Inflammatory macrophage (primary cell): Measurements from ENCODE around the gene KRTAP5-7.
"Not testable (repeated sequence)": the region's sequence is repeated elsewhere in the genome, so short reads cannot be mapped to it uniquely, and the experiment has no call there.

ENCODE experiments used
- DNase-seq, 2 donors: peaks; one replicate each; pipeline ENCODE4 v3.0.0-alpha.2; 2020 to 2022

Gene KRTAP5-7

DNA sequence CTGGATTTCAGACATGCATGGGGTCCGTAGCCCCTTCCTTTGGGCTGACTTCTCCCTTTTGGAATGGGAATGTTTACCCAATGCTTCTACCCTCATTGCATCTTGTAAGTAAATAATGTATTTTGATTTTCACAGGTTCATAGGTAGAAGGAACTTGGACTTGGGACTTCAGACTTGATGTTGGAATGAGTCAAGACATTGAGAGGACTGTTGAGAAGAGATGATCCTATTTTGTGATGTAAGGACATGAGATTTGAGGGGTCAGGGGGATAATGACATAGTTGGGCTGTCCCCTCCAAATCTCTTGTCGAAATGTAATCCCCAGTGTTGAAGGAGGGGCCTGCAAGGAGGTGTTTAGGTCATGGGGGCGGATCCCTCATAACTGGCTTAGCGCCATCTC is 37.4 kb downstream of the KRTAP5-7 start:
- no peak for DNase-seq

GRCh38 chr11:71565263-71565662 is 38.2 kb downstream of the KRTAP5-7 start, which contains the start of gene KRTAP5-10:
TSS of gene KRTAP5-10 (plus strand) at chr11:71565563. CDS start at chr11:71565588, 25 bp downstream.
- DNase-seq: no peak

DNA sequence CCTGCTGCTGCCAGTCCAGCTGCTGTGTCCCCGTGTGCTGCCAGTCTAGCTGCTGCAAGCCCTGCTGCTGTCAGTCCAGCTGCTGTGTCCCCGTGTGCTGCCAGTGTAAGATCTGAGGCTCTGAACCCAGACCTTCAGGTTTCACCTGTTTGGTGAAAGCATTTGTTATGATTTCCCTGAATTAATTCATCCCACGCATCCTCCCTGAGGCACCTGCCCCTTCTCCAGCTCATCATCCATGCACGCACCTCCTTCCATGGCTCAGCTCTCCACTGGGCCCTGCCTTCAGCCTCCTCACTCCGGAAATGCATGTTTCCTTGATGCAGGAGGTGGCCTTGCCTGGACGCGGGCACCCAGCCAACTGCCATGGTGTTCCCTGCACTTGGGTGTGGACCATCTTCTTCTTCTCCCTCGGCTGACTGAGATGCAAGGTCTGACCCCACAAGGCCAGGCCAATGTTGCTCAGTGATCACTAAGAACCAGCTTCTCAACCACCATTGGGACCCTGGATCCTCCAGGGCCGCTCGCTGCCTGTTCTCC is 39.1 kb downstream of the KRTAP5-7 start:
- no peak for DNase-seq

DNA sequence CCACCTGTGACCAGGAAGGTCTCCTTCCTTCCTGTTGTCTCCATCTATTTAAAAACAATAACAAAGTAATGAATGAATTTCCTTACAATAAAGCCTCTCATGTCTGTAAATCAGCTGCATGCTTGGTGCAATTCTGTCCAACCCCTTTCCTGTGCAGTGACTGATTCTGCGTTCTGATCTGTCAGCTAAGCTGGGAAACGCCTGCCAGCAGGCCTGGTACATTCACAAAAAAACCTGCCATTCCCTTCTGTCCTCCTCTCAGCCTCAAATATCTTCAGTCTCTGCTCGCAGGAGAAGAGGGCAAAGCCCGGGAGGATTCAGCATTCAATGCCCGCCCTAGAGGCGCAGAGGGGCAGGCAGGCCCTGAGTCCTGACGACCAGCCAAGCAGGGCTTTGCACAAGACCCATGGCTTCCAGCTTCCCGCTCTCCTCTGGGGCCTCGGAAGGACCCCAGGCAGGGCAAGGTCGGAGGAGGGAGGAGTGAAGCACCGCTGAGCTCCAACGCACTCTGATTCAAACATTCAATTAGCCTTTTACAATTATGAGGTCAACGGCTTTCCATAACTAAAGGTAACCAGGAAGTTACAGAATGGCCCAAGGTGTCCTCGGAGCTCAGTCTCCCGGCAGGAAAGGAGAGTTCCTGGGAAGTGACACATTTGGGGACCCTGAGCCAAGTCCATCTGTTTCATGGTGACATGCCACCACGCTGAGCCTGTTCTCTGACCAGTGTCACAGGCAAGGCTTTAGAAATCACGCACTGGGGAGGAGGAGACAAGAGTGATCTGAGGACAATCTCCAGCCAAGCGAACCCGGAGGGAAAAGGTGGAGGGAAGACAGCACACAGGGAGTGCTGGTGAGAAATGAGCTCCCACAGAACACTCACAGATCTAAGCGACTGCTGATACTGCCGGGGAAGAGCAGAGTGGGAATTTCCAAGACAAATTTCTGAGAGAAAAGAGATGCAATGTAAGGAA is 39.8 kb downstream of the KRTAP5-7 start:
- DNase-seq: not testable (repeated sequence)

GRCh38 chr11:71567633-71568032 is 40.6 kb downstream of the KRTAP5-7 start:
- DNase-seq: not testable (repeated sequence)

DNA sequence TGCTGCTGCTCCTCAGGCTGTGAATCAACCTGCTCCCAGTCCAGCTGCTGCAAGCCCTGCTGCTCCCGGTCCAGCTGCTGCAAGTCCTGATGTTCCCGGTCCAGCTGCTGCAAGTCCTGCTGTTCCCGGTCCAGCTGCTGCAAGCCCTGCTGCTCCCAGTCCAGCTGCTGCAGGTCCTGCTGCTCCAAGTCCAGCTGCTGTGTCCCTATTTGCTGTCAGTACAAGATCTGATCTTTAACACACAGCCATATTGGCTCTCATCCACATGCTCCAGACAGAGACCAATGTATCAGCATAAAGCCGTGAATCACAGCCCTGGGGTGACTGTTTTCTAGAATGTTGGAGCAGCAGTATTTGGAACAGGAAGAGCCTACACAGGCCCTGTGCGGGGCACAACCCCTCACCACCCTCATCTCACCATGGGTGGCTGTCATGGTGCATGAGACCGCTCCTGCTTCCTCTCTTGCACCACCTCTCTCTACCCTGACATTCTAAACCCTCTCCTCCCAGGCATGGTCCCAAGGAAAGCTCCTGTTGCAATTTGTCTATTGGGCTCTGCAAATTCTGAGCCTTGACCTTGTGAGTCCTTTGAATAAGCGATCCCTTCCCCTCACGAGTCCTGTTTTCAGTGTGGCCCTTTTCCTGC is 41.8 kb downstream of the KRTAP5-7 start:
- DNase-seq: peak in 1 of 2 donors; percentile 17

- DNase-seq: not testable (repeated sequence)
Measured at GRCh38 chr11:71571101-71571850, 44.2 kb downstream of the KRTAP5-7 start.

DNA sequence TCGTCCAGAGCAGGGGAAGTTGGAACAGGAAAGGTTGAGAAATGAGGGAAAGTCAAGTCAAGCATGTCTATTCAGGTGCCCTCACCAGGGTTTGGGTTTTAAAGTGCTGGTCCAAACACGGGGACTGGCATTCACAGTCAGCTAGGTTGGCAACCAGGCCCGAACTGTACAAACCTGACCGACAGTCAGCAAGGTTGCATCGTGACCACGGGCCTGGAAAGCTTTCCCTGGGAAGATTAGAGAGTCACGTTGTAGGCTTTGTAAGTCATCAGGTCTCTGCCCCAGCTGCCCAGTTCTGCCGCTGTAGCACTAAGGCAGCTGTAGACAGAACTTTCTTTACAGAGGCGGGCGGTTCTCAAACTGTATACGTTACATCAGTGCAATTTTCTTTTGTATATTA is 45.7 kb downstream of the KRTAP5-7 start:
- DNase-seq: no peak

GRCh38 chr11:71574418-71574817 is 47.4 kb downstream of the KRTAP5-7 start:
- DNase-seq: no peak

DNA sequence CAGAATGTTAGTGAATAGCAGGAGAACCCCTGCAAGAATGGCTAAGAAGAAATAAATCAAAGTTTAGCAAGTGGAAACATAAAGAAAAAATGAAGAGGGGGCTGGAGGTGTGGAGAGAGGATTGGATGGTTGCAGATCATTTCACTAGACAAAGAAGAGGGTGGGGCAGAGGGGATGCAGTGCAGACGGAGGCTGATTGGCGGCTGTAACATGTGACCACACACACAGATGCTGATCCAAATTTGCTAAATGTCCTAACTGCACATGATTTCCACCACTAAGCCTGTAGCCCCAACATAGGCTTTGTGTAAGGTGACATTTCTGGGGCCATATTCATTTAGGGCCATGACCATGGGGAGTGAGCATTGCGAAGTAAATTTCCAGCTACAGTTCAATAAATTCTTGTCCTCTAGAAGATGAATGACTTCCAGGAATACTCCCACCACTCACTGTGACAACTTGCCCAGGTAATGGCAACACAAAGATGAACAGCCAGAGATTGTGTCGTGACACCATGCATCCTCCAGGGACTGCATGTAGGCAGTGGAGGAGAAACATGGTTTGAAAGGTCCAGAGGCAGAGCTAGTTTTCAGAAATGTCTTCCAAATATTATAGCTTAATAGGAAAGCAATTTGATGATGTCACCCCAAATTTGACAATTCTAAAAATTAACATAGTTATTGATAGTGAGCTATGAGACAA is 48.8 kb downstream of the KRTAP5-7 start:
- DNase-seq: no peak

DNA sequence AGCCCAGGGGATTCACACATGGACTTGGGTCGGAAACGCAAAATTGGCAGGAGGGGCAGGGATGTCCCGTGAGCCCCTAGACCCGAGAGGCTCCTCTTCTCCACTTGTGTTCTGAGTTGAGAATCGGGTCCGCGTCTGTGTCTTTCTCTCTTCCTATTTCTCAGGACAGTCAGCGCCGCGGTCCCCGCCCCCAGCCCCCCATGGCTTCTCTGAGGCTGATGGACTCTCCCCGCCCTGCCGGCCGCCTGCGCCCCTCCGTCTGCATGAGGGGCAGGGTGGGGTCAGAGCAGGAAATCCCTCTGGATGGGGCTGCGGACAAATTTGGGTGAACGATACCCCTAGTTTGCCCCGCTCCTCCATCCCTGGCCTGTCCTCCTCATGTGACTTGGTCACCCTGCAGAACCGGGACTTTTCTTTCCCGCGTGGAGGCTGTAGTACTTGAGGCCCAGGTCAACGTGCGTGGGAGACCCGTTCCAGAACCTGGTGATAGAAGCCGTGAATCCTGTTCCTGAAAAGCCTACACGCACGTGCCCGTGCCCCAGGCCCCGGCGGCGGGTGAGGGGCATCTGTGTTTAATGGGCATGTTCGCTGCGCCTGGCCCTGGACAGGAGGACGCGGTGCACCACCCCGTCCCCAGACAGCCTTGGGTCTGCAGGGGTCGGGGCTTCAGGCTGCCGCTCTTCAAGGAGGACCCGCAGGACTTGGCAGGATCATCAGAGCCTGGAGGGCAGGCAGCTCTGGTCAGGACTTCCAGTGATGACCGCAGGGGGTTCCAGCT is 49.8 kb downstream of the KRTAP5-7 start:
- not testable (repeated sequence) for DNase-seq

DNA sequence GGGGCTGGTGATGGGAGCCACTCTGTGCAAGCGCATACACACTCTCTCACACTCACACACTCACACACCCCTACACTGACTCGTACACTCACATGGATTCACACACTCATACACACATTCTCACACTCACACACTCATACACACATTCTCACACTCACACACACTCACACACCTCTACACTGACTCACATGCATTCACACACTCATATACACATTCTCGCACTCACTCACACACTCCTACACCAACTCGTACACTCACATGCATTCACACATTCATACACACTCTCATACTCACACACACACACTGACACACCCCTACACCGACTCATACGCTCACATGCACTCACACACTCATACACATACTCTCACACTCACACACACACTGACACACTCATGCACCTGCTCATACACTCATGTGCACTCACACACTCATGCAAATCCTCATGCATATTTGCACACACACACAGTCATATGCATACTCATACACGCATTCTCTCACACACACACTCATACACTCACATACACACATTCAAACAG is 50.5 kb downstream of the KRTAP5-7 start:
- DNase-seq: no peak
